Renal cortex interstitium (tissue), 11 donors: ENCODE measurements around the gene CRPPA. TPM values are rescaled to one million over a fixed set of nuclear protein-coding genes. Genes with fewer than 3 reads are reported as not detected.
A peak's percentile ranks its signal among the peaks of the same experiment; 100 is the strongest.

Source experiments
- DNase-seq, 11 donors: peaks; one replicate each; pipeline ENCODE4 v3.0.0-alpha.2; 2013; ENCODE audit warnings: low read depth in 9 of 11, low spot score in 4 of 11; ENCODE audit errors: extremely low read depth in 1 of 11
- polyA plus RNA-seq, 3 donors: library from polyadenylated mRNA; unstranded; fragments of 120-200 nt; gene quantifications; one replicate each; pipeline ENCODE4 v1.2.1, GENCODE V29; 2013; ENCODE audit not compliant: insufficient read length in 3 of 3

CRPPA gene
- polyA plus RNA-seq, 3 donors = 4.1 to 4.5 (median 4.4) TPM

GRCh38 chr7:16431646-16432424 is 10.5 kb upstream of the CRPPA start:
- DNase-seq = peak in 1 of 11 donors; percentile 13

- no peak for DNase-seq
Observed at GRCh38 chr7:16430133-16430532, 8.8 kb upstream of the CRPPA start.

- no peak for DNase-seq
Observed at GRCh38 chr7:16428672-16429071, 7.3 kb upstream of the CRPPA start.

- no peak for DNase-seq
Observed at GRCh38 chr7:16428182-16428581, 6.8 kb upstream of the CRPPA start.

- DNase-seq = no peak
Observed at GRCh38 chr7:16423761-16424160, 2.4 kb upstream of the CRPPA start.

- no peak for DNase-seq
Observed at GRCh38 chr7:16422917-16423316, 1.6 kb upstream of the CRPPA start.

GRCh38 chr7:16422103-16422435 is 731 bp upstream of the CRPPA start:
- no peak for DNase-seq

GRCh38 chr7:16420649-16421332 is 547 bp downstream of the CRPPA start:
- DNase-seq = peak; percentile 73 to 92 (median 87)

- no peak for DNase-seq
Observed at GRCh38 chr7:16420329-16420648, 1.0 kb downstream of the CRPPA start.

GRCh38 chr7:16419859-16420258 is 1.5 kb downstream of the CRPPA start:
- no peak for DNase-seq

- DNase-seq = no peak
Observed at GRCh38 chr7:16419126-16419525, 2.2 kb downstream of the CRPPA start.

- no peak for DNase-seq
Observed at GRCh38 chr7:16417906-16418305, 3.4 kb downstream of the CRPPA start.

GRCh38 chr7:16416289-16417282 is 4.8 kb downstream of the CRPPA start:
- no peak for DNase-seq

- DNase-seq = no peak
Observed at GRCh38 chr7:16412274-16413254, 8.8 kb downstream of the CRPPA start.

GRCh38 chr7:16411391-16411790 is 9.9 kb downstream of the CRPPA start:
- no peak for DNase-seq

- no peak for DNase-seq
Observed at GRCh38 chr7:16409777-16410176, 11.6 kb downstream of the CRPPA start.

GRCh38 chr7:16404636-16405035 is 16.7 kb downstream of the CRPPA start:
- no peak for DNase-seq

- no peak for DNase-seq
Observed at GRCh38 chr7:16403475-16403874, 17.9 kb downstream of the CRPPA start.

GRCh38 chr7:16402940-16403339 is 18.4 kb downstream of the CRPPA start:
- no peak for DNase-seq
